Mesenchymal stem cell (in vitro differentiated cells and primary cell): ENCODE results near the gene OR4C45.
"Not testable (repeated sequence)": the region's sequence is repeated elsewhere in the genome, so short reads cannot be mapped to it uniquely, and the experiment has no call there.

Source experiments
- DNase-seq: peaks from one replicate; pipeline ENCODE4 v3.0.0-alpha.2; 2013
- H2AFZ ChIP-seq: one replicate; pipeline ENCODE4 v1.6.1; 2013; ENCODE audit warnings: low read depth, mild to moderate bottlenecking, control low read depth, inconsistent platforms, low read length, moderate library complexity
- H2AK5ac ChIP-seq: 2 replicates; pipeline ENCODE4 v1.6.1; 2013; ENCODE audit warnings: low read length, moderate library complexity, mild to moderate bottlenecking, inconsistent platforms; ENCODE audit not compliant: severe bottlenecking
- H2BK120ac ChIP-seq: one replicate; pipeline ENCODE4 v1.6.1; 2013; ENCODE audit warnings: low read depth, mild to moderate bottlenecking, inconsistent platforms, low read length, moderate library complexity
- H2BK12ac ChIP-seq, 2 experiments: one replicate each; pipeline ENCODE4 v1.6.1; 2013; ENCODE audit warnings: inconsistent platforms in 2 of 2, low read length in 2 of 2, mild to moderate bottlenecking in 2 of 2, moderate library complexity in 2 of 2, control low read depth in 1 of 2
- H2BK15ac ChIP-seq: one replicate; pipeline ENCODE4 v1.6.1; 2013; ENCODE audit warnings: mild to moderate bottlenecking, low read depth, inconsistent platforms; ENCODE audit not compliant: poor library complexity, severe bottlenecking
- H2BK5ac ChIP-seq: 2 replicates; pipeline ENCODE4 v1.6.1; 2013; ENCODE audit warnings: low read depth, mild to moderate bottlenecking, low read length, control low read depth, inconsistent platforms; ENCODE audit not compliant: poor library complexity, severe bottlenecking
- H3K14ac ChIP-seq, 2 experiments: one replicate each; pipeline ENCODE4 v1.6.1; 2013; ENCODE audit warnings: inconsistent platforms in 2 of 2, low read length in 2 of 2, control low read depth in 1 of 2, mild to moderate bottlenecking in 1 of 2, moderate library complexity in 1 of 2
- H3K18ac ChIP-seq, 2 experiments: one replicate each; pipeline ENCODE4 v1.6.1; 2013; ENCODE audit warnings: inconsistent platforms in 2 of 2, low read length in 2 of 2, control low read depth in 1 of 2, low read depth in 1 of 2, mild to moderate bottlenecking in 1 of 2
- H3K23ac ChIP-seq, 2 experiments: one replicate each; pipeline ENCODE4 v1.6.1; 2013; ENCODE audit warnings: inconsistent platforms in 2 of 2, low read length in 2 of 2, mild to moderate bottlenecking in 2 of 2, moderate library complexity in 2 of 2, control low read depth in 1 of 2
- H3K27ac ChIP-seq: 2 replicates; pipeline ENCODE4 v1.5.1; 2013; ENCODE audit warnings: mild to moderate bottlenecking, moderate library complexity, low read length, control low read depth, inconsistent platforms; ENCODE audit not compliant: poor library complexity, severe bottlenecking
- H3K27me3 ChIP-seq, 2 experiments: 2 replicates each; pipeline versions ENCODE4 v1.6.1 to v1.7.0; 2013; ENCODE audit warnings: low read length in 2 of 2, mild to moderate bottlenecking in 2 of 2, moderate library complexity in 2 of 2, control low read depth in 1 of 2, inconsistent platforms in 1 of 2; ENCODE audit not compliant: control insufficient read depth in 1 of 2, insufficient read depth in 1 of 2
- H3K36me3 ChIP-seq, 2 experiments: 2 replicates each; pipeline versions ENCODE4 v1.6.1 to v1.7.0; 2013; ENCODE audit warnings: low read length in 2 of 2, control low read depth in 1 of 2, inconsistent platforms in 1 of 2, low read depth in 1 of 2, mild to moderate bottlenecking in 1 of 2; ENCODE audit not compliant: insufficient read depth in 2 of 2, control insufficient read depth in 1 of 2
- H3K4ac ChIP-seq, 2 experiments: one replicate each; pipeline ENCODE4 v1.6.1; 2013; ENCODE audit warnings: inconsistent platforms in 2 of 2, low read length in 2 of 2, mild to moderate bottlenecking in 2 of 2, moderate library complexity in 2 of 2, control low read depth in 1 of 2, low read depth in 1 of 2
- H3K4me1 ChIP-seq: 2 replicates; pipeline ENCODE4 v1.6.1; 2013; ENCODE audit warnings: low read depth, low read length, control low read depth; ENCODE audit not compliant: control insufficient read depth, insufficient read depth
- H3K4me2 ChIP-seq: 2 replicates; pipeline ENCODE4 v1.6.1; 2013; ENCODE audit warnings: low read length, mild to moderate bottlenecking, inconsistent platforms; ENCODE audit not compliant: poor library complexity, severe bottlenecking
- H3K4me3 ChIP-seq, 2 experiments: 2 replicates each; pipeline versions ENCODE4 v1.5.1 to v1.7.0; 2013; ENCODE audit warnings: low read length in 2 of 2, mild to moderate bottlenecking in 2 of 2, control low read depth in 1 of 2, low read depth in 1 of 2; ENCODE audit not compliant: insufficient read depth in 1 of 2
- H3K79me1 ChIP-seq: replicated peaks from 2 replicates; pipeline ENCODE4 v1.6.1; 2013; ENCODE audit warnings: mild to moderate bottlenecking, control low read depth, low read length, inconsistent platforms; ENCODE audit not compliant: poor library complexity, severe bottlenecking
- H3K9ac ChIP-seq: 2 replicates; pipeline ENCODE4 v1.7.0; 2013; ENCODE audit warnings: mild to moderate bottlenecking, low read length, moderate library complexity
- H3K9me3 ChIP-seq: 2 replicates; pipeline ENCODE4 v1.7.0; 2013; ENCODE audit warnings: mild to moderate bottlenecking, low read length; ENCODE audit not compliant: control insufficient read depth
- H4K8ac ChIP-seq: one replicate; pipeline ENCODE4 v1.6.1; 2013; ENCODE audit warnings: inconsistent platforms, mild to moderate bottlenecking, low read length, moderate library complexity
- H4K91ac ChIP-seq: one replicate; pipeline ENCODE4 v1.6.1; 2013; ENCODE audit warnings: mild to moderate bottlenecking, low read length, inconsistent platforms

OR4C45 gene

DNA sequence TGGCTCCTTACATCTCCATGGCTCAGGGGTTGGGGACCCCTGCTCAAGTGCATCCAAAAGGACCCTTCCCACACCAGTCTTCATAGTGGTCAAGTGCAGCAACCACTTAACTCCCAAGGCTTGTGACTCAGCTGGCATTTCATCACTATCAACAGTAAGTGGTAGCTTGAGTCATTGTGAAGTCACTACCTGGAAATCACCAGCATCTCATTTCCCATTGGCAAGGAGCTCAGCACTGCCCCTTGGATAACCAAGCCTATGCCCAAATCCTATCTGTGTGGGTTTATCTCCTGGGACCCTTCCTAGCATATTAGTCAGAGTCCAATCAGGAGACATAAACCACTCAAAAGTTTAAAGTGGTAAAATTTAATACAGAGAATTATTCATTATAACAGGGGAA, 46.3 kb downstream of the OR4C45 start:
- peak overlapping the region; percentile 45 for H3K9ac ChIP-seq
- not testable (repeated sequence) for H3K4me3 ChIP-seq, H3K18ac ChIP-seq, H2BK12ac ChIP-seq, H2BK15ac ChIP-seq, H4K91ac ChIP-seq, H3K27ac ChIP-seq, H3K4me2 ChIP-seq, H3K14ac ChIP-seq, H3K4me1 ChIP-seq, H2BK5ac ChIP-seq, H3K79me1 ChIP-seq, H3K4ac ChIP-seq, H3K9me3 ChIP-seq, DNase-seq, H3K23ac ChIP-seq, H3K36me3 ChIP-seq, H2AFZ ChIP-seq, H4K8ac ChIP-seq, H3K27me3 ChIP-seq, H2BK120ac ChIP-seq, H2AK5ac ChIP-seq

GRCh38 chr11:50080256-50080655, 47.6 kb downstream of the OR4C45 start:
- no peak overlapping the region for H3K4ac ChIP-seq
- H4K91ac ChIP-seq = no peak overlapping the region
- no peak overlapping the region for H3K18ac ChIP-seq
- no peak overlapping the region for H3K4me3 ChIP-seq
- no peak overlapping the region for H2BK12ac ChIP-seq
- H3K27me3 ChIP-seq = no peaks in the 10 kb centered on the region
- no peak overlapping the region for H2BK5ac ChIP-seq
- no peak overlapping the region for H2BK15ac ChIP-seq
- no peak overlapping the region for H3K9ac ChIP-seq
- no peak overlapping the region for H3K4me2 ChIP-seq
- DNase-seq = no peak
- no peak overlapping the region for H4K8ac ChIP-seq
- H3K23ac ChIP-seq = no peak overlapping the region
- no peak overlapping the region for H2AFZ ChIP-seq
- no peak overlapping the region for H2BK120ac ChIP-seq
- no peak overlapping the region for H3K14ac ChIP-seq
- H3K9me3 ChIP-seq = peaks cover 6% of the 10 kb centered on the region
- H2AK5ac ChIP-seq = no peak overlapping the region
- H3K27ac ChIP-seq = no peak overlapping the region
- no peaks in the 10 kb centered on the region for H3K4me1 ChIP-seq
- no peaks in the 10 kb centered on the region for H3K79me1 ChIP-seq
- no peaks in the 10 kb centered on the region for H3K36me3 ChIP-seq
